DMS79 treated with DMSO at 0.1 percent for 48 hours (cell line): Measurements from ENCODE around the gene TRIM54.
"Not testable (repeated sequence)": the region's sequence is repeated elsewhere in the genome, so short reads cannot be mapped to it uniquely, and the experiment has no call there.

ENCODE experiments used
- DNase-seq: peaks from one replicate; lab custom pipeline; 2025; lab: John Stamatoyannopoulos, UW

Gene TRIM54

GRCh38 chr2:27284996-27285395 is 2.8 kb downstream of the TRIM54 start:
- DNase-seq, result no peak

DNA sequence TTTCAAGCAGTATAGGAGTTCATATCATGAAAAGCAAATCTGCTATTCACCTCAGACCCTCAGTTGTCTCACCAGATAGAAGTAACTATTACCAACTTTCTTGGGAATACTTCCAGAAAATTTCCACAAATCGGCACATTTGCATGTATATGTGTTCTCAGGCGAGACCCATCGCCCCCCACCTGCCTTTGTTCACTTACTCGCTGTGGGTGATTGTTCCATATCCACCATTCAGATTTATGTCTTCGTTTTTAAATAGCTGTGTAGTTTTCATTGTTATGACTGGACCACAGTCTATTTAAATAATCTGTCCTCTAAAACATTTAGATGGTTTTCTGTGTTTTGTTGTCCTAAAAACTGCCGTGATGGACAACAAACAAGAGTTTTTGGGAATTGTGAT is 3.3 kb downstream of the TRIM54 start:
- no peak for DNase-seq

GRCh38 chr2:27288610-27289009 is 6.4 kb downstream of the TRIM54 start:
- no peak for DNase-seq

DNA sequence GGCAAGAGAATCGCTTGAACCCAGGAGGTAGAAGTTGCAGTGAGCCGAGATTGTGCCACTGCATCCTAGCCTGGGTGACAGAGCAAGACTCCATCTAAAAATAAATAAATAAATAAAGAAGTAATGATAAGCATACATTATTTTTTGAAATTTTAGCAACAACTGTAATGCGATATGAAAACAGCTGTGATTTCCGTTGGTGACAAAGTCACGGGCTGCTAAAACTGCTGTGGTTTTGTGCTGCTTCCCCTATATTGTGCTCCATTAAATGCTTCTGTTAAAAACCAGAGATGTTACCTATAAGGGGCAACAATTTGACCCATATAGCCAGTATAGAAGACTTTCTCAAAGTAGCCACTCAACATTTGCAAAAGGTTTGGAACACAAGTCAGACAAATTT is 8.3 kb downstream of the TRIM54 start:
- no peak for DNase-seq

DNA sequence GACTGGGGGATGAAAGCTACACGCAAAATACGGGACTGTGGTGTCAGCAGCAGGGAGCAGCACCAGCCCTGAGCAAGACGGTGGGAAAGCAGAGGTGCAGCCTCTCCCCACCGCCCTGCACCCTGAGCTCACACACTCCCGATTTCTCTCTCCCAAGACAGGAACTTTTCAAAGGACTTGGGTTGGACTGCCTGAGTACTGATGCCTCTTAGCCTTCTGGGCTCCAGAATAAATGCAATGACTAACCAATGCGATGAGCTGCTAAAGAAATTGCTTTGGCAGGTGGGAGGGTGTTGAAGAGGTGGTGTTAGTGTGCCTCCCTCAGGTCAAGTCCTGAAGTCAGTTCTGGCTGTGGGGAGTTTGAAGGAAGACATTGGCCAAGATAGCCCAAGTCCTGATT is 9.6 kb downstream of the TRIM54 start:
- DNase-seq, result no peak

DNA sequence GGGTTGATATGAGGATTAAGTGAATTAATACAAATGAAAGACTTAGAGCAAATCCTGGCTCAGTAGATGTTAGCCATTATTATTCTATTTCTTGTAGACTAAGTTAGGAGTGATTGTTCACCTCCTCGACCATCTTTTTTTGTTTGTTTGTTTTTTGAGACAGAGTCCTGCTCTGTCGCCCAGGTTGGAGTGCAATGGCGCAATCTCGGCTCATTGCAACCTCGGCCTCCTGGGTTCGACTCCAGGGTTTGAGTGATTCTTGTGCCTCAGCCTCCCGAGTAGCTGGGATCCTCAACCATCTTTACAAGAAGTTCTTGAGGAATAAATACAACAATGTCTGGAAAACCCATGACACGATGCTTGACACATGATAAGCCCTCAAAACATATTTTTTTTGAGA is 12.7 kb downstream of the TRIM54 start:
- DNase-seq, result no peak

DNA sequence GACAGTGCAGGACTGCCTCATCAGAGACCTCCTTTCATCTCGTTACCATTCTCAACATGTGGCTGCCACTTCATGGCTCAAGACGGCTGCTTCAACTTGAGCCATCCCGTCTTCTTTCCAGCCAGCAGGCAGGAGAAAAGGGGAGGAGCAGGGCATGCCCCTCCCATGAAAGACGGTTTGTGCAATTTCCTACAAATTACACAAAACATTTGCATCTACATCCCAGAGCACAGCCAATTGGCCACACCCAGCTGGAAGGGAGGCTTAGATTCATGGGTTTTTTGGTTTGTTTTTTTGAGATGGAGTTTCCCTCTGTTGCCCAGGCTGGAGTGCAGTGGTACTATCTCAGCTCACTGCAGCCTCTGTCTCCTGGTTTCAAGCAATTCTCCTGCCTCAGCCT is 14.3 kb downstream of the TRIM54 start:
- no peak for DNase-seq

DNA sequence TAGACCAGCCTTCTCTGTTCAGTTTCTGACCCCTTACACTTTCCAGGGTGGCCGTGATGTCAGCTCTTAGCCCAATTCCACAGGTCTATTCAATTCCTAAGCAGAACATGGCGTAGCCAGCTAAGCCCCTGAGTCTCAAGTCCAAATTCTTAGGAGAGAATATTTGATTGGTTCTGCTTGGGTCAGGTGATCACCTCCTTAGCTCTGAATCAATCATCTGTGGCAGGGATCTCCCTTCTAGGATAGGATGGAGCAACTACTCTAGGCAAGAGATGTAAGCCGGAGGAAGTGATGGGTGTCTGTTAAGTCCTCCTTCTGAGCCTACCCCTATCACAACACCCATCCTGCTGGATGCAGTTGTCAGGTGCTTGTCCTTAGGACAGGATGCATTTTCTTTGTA is 15.0 kb downstream of the TRIM54 start:
- DNase-seq, result no peak

GRCh38 chr2:27298391-27299080 is 16.3 kb downstream of the TRIM54 start:
- DNase-seq, result peak; percentile 51

DNA sequence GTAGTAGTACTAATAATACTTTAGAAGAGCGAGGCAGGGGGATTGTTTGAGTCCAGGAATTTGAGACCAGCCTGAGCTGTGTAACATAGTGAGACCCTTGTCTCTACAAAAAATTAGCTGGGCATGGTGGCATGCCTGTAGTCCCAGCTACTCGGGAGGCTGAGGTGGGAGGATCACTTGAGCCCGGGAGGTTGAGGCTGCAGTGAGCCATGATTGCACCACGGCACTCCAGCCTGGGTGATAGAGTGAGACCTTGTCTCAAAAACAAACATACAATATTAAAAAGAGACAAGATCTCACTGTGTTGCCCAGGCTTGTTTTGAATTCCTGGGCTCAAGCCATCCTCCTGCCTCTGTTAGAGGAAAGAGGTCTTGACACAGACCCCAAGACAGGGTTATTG is 18.4 kb downstream of the TRIM54 start:
- not testable (repeated sequence) for DNase-seq

DNA sequence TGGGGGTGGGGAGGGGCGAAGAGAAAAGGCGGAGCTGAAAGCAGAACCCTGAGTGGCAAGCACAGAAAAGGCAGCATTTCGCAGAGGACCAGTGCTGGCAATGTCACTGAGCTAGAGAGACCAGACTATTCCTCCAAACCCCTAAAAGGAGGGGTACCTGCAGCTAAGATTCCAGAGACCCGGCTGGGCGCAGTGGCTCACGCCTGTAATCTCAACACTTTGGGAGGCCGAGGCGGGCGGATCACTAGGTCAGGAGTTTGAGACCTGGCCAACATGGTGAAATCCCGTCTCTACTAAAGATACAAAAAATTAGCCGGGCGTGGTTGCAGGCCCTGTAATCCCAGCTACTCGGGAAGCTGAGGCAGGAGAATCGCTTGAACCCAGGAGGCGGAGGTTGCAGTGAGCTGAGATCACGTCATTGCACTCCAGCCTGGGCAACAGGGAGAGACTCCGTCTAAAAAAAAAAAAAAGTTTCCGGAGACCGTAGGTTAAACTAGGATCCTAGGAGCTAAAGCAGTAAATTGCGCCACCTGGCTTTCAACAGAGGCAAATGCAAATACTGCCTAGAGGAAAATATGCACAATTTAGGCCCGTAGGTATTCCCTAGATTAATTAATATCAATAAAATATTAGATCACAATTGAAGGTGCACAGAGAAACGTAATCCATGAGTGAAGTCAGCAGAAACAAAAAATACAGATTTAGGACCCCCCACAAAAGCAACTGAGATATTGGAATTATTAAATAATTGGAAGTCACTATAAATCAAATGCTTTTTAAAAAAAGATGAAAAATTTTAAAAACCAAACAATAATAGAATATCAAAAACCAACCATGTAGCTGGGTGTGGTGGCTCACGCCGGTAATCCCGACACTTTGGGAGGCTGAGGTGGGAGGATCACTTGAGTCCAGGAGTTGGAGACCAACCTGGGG is 21.1 kb downstream of the TRIM54 start:
- DNase-seq, result peak; percentile 53

DNA sequence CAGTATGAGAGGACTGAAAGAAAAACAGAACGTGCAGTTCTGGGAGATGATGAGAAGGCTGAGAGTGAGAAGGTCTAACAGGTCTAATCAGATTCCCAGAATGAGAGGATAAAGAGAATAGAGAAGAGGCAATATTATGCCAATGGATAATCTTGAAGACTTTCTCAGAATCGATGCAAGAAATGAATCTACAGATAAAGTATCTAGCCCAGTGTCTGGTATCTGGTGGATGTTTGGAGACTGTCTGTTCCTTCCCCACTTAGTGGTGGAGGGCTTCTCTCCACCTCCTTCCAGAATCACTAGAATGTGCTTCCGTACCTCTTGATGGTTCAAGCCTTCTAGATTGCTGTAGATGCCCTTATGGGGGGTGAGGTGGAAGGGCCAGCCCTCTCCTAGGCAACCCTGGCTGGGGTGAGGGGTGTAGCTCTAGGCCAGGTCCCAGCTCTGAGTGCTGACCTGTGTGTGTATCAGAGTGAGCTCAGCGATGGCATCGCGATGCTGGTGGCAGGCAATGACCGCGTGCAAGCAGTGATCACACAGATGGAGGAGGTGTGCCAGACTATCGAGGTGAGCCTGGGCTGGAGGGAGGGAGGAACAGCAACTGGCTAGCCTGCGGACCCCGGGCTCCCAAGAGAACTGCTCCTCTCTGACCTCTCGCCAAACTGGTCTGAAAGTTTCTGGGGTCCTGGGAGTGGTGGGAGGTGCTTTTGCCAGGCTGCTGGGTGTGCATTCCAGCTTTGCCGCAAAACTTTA is 22.4 kb downstream of the TRIM54 start:
- DNase-seq, result no peak

- no peak for DNase-seq
Observed at GRCh38 chr2:27305516-27305915, 23.3 kb downstream of the TRIM54 start.

- no peak for DNase-seq
Observed at GRCh38 chr2:27306136-27306535, 23.9 kb downstream of the TRIM54 start.

GRCh38 chr2:27306573-27307286 is 24.5 kb downstream of the TRIM54 start:
- DNase-seq, result peak; percentile 37

GRCh38 chr2:27307287-27307544 is 25.0 kb downstream of the TRIM54 start:
- DNase-seq, result no peak

GRCh38 chr2:27307545-27308358 is 25.5 kb downstream of the TRIM54 start:
- DNase-seq, result no peak

DNA sequence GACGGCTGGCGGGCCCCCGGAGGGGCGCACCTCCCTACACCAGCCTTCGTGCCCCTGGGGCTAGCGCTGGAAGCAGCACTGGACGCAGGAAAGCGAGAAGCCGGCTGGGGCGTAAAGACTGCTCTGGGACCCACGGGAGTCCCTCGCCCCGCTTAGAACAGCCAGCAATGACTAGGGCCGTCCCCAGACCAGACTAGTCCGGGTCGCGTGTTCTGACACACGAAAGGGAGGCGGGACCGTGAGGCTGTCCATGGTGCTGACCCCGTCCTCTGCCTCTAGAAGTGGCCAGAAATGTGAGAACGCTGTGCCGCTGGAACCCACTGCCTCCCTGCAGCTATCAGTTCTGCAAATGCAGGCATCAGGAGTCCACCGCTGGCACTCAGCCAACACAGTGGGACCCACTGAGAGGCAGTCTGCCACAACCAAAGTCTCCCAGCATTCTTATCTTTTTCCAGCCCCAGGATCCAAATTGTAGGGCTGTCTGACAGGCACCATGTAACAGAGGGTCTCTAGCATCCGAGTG is 26.2 kb downstream of the TRIM54 start, which contains the start of gene UCN:
Gene UCN (minus strand): TSS at position 87 of the 523 bp plus-strand sequence. CDS start 550 bp downstream, outside the sequence.
- no peak for DNase-seq

GRCh38 chr2:27309651-27310050 is 27.4 kb downstream of the TRIM54 start:
- no peak for DNase-seq

GRCh38 chr2:27312152-27312551 is 29.9 kb downstream of the TRIM54 start:
- DNase-seq, result no peak
